Measurements from ENCODE around the gene SLFN13.
"Not testable (repeated sequence)": the region's sequence is repeated elsewhere in the genome, so short reads cannot be mapped to it uniquely, and the experiment has no call there.

Gene SLFN13

DNA sequence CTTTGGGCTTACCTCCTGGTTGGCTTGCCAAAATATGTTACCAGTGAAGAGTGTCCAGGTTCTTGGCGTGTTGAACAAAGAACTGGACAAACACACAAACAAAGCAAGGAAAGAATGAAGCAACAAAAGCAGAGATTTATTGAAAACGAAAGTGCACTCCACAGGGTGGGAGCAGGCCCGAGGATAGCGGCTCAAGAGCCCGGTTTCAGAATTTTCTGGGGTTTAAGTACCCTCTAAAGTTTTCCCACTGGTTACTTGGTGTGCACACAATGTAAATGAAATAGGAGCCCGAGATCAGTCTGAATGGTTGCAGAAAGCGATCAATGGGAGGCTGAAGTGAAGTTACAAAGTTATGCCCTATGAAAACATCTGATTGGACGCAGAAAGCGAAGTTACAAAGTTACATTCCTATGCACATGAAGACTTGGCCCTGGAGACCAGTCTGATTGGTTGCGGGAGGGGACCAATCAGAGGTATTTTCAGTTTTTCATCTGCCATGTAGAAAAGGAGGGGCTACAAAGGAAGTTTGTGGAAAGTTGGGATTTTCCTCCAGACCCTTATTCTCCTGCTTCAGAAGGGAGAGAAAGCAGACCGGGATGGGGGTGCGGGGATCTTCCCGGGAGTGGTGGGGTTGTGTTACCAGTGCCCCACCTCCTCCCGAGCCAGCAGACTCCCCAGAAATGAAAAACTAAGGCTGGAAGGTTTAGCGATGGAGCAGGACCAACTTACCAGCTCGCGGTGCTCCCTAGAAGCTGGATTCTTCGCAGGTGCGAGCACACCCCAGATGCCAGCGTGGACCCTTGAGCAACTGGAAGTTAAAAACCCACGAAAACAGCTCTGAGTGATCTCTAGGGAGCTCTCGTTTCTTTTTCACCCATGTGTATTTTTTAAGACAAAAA, 16.1 kb downstream of the SLFN13 start, which contains the start of gene SLFN12:
SLFN12 (minus strand) TSS at position 325 of the 899 bp plus-strand sequence. CDS start 9,472 bp downstream, outside the sequence.
- DNase-seq (ENCODE audit: low read depth) = no peak

DNA sequence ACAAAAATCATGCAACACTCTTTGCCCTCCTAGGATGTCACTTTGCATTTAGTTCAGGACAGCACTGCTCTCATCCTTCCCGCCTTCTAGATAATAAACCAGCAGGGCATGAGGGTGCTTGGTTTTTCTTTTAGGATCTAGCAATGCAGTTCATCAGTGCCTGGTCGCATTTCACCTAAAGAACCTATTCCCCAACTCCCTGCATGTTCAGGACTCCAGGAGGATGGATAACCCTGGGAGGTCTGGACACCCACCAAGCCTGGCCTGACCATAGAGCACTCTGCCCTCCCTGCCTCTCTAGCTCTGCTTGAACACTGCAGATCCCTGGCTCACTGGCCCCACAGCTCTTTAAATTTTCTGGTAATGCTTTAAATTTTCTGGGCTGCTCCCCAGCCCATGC, 18.9 kb downstream of the SLFN13 start:
- DNase-seq (ENCODE audit: low read depth) = no peak

GRCh38 chr17:35428229-35428628, 20.3 kb downstream of the SLFN13 start:
- no peak for DNase-seq (ENCODE audit: low read depth)

DNA sequence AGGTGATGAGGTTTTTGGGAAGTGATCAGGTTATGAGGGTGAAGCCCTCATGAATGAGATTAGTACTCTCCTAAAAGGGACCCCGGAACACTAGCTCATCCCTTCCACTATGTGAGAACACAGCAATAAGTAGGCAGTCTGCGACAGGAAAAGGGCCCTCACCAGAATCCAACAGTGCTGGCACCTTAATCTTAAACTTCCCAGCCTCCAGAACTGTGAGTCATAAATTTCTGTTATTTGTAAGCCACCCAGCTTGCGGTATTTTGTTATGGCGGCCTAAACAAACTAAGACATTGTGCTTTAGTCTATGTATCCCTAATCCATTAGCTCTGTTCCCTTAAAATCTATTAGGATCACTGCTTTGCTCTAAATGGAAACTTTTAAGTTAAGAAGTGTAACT, 24.8 kb downstream of the SLFN13 start:
- DNase-seq (ENCODE audit: low read depth) = no peak

- not testable (repeated sequence) for DNase-seq (ENCODE audit: low read depth)
These were observed 27.5 kb downstream of the SLFN13 start for GRCh38 chr17:35421069-35421468.

DNA sequence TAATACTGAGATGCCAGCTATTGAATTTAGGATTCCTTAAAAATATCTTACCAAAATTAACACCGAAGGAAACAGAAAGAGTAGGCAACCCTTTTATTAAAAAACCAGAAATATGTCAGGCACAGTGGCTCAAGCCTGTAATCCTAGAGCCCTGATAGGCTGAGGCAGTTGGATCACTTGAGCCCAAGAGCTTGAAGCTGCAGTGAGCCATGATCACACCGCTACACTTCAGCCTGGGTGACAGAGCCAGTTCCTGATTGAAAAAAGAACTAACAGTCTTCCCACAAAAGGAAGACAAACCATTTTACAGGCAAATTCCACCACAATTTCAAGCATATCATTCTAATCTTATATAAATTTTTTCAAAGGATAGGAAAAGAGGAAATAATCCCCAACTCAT, 31.9 kb downstream of the SLFN13 start:
- DNase-seq (ENCODE audit: low read depth) = no peak

- DNase-seq (ENCODE audit: low read depth) = not testable (repeated sequence)
These were observed 33.9 kb downstream of the SLFN13 start for GRCh38 chr17:35414707-35415106.

DNA sequence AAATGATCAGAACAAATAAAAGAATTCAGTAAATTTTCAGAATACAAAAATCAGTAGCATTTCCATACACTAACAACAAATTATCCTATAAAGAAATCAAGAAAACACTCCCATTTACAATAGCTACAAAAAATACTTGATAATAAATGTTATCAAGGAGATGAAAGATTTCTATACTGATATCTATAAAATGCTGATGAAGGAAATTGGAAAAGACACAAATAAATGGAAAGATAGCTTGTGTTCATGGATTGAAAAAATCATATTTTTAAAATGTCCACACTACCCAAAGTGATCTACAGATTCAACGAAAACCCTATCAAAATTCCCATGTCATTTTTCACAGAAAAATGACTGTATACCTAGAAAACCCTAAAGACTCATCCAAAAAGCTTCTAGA, 34.3 kb downstream of the SLFN13 start:
- no peak for DNase-seq (ENCODE audit: low read depth)

DNA sequence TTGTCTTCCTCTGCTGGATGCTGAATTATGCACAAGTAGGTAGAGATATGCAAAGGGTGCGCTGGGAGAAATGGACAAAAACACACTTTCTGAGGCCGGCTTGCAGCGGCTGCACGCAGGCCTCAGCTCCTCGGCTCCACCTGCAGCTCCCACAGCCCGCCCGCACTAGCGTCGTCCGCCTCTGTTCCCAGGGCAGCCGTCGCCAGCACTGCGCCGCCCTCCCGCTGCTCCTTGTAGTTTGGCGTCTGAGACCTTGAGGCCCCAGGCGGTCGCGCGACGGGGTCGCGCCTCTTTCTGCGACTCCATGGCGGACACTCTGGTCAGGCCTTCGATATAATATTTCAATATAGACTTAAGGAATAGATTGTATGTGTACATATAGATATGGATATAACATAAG, 41.0 kb downstream of the SLFN13 start:
- no peak for DNase-seq (ENCODE audit: low read depth)

- no peak for DNase-seq (ENCODE audit: low read depth)
These were observed 42.0 kb downstream of the SLFN13 start for GRCh38 chr17:35406568-35406967.

GRCh38 chr17:35404360-35404759, 44.2 kb downstream of the SLFN13 start:
- DNase-seq (ENCODE audit: low read depth) = no peak

DNA sequence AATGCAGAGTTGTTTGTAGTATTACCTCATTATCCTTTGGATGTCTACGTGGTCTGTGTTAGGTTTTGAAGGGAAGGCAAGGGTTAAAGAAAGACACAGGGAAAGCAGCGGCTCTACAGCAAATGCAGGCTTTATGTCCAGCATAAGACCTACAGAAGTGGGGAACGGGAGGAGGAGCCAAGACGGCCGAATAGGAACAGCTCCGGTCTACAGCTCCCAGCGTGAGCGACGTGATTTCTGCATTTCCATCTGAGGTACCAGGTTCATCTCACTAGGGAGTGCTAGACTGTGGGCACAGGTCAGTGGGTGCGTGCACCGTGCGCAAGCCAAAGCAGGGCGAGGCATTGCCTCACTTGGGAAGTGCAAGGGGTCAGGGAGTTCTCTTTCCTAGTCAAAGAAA, 54.8 kb downstream of the SLFN13 start:
- not testable (repeated sequence) for DNase-seq (ENCODE audit: low read depth)

GRCh38 chr17:35390663-35391062, 57.9 kb downstream of the SLFN13 start:
- DNase-seq (ENCODE audit: low read depth) = no peak

- DNase-seq (ENCODE audit: low read depth) = no peak
These were observed 58.4 kb downstream of the SLFN13 start for GRCh38 chr17:35390156-35390555.

- DNase-seq (ENCODE audit: low read depth) = no peak
These were observed 61.1 kb downstream of the SLFN13 start for GRCh38 chr17:35387496-35387895.
